Measurements from ENCODE around the gene CUX1.
"Not testable (repeated sequence)": the region's sequence is repeated elsewhere in the genome, so short reads cannot be mapped to it uniquely, and the experiment has no call there.

The CUX1 gene

DNA sequence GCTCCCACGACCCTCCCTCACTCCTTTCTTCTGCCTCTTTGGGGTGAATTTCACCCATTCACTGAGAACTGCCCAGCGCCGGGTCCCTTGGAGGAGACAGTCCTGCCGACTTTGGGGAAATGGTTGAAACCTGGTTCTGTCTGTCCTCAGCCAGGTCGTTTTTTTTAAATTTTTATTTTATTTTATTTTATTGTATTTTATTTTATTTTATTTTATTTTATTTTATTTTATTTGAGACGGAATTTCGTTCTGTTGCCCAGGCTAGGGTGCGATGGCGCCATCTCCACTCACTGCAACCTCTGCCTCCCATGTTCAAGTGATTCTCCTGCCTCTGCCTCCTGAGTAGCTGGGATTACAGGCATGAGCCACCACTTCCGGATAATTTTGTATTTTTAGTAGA is 363.3 kb downstream of the CUX1 start:
- H3K4me3 ChIP-seq (IDR thresholded peaks at IDR 0.05; ENCODE audit: insufficient read depth, low read depth, low read length), result no peak overlapping the region
- H3K4me2 ChIP-seq, result no peak overlapping the region
- H3K27ac ChIP-seq, result no peak overlapping the region
- no peaks in the 10 kb centered on the region for H3K79me2 ChIP-seq (ENCODE audit: insufficient read depth, low read depth)
- H4K20me1 ChIP-seq (ENCODE audit: insufficient read depth), result no peaks in the 10 kb centered on the region
- H3K9ac ChIP-seq, result no peak overlapping the region
- H3K36me3 ChIP-seq (ENCODE audit: insufficient read depth), result no peaks in the 10 kb centered on the region
- H2AFZ ChIP-seq (ENCODE audit: low read depth), result no peak overlapping the region
- H3K4me1 ChIP-seq (ENCODE audit: low read depth, poor library complexity, severe bottlenecking), result no peaks in the 10 kb centered on the region
- TF ChIP-seq, protein P1, sequence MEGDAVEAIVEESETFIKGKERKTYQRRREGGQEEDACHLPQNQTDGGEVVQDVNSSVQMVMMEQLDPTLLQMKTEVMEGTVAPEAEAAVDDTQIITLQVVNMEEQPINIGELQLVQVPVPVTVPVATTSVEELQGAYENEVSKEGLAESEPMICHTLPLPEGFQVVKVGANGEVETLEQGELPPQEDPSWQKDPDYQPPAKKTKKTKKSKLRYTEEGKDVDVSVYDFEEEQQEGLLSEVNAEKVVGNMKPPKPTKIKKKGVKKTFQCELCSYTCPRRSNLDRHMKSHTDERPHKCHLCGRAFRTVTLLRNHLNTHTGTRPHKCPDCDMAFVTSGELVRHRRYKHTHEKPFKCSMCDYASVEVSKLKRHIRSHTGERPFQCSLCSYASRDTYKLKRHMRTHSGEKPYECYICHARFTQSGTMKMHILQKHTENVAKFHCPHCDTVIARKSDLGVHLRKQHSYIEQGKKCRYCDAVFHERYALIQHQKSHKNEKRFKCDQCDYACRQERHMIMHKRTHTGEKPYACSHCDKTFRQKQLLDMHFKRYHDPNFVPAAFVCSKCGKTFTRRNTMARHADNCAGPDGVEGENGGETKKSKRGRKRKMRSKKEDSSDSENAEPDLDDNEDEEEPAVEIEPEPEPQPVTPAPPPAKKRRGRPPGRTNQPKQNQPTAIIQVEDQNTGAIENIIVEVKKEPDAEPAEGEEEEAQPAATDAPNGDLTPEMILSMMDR (conservative IDR thresholded peaks at IDR 0.05; ENCODE audit: low read depth, low read length), result no peak
- H3K27me3 ChIP-seq (ENCODE audit: insufficient read depth, low read depth), result no peaks in the 10 kb centered on the region

DNA sequence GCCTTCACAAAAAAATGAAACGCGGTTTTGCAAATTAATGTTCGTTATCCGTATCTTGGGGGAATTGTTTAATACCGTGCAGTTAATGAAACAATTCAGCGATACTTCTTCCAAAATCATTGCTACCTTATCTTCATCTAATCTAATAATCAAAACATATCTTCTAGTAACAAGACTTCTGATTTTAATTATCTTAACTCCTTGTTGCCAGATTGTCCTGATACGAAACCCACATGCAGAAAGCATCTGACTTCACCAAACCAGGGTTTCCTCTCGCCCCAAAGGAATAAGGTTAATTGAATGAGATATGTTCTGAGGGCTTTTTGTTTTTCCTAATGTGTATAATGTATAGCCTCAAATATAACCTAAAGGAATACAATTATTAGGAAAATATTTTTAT is 364.1 kb downstream of the CUX1 start:
- TF ChIP-seq, protein P1 (conservative IDR thresholded peaks at IDR 0.05; ENCODE audit: low read depth, low read length), result no peak
- H3K79me2 ChIP-seq (ENCODE audit: insufficient read depth, low read depth), result no peaks in the 10 kb centered on the region
- H4K20me1 ChIP-seq (ENCODE audit: insufficient read depth), result no peaks in the 10 kb centered on the region
- H3K27ac ChIP-seq, result no peak overlapping the region
- H2AFZ ChIP-seq (ENCODE audit: low read depth), result no peak overlapping the region
- no peak overlapping the region for H3K4me3 ChIP-seq (IDR thresholded peaks at IDR 0.05; ENCODE audit: insufficient read depth, low read depth, low read length)
- H3K36me3 ChIP-seq (ENCODE audit: insufficient read depth), result no peaks in the 10 kb centered on the region
- H3K4me2 ChIP-seq, result no peak overlapping the region
- no peaks in the 10 kb centered on the region for H3K27me3 ChIP-seq (ENCODE audit: insufficient read depth, low read depth)
- no peaks in the 10 kb centered on the region for H3K4me1 ChIP-seq (ENCODE audit: low read depth, poor library complexity, severe bottlenecking)
- H3K9ac ChIP-seq, result no peak overlapping the region

DNA sequence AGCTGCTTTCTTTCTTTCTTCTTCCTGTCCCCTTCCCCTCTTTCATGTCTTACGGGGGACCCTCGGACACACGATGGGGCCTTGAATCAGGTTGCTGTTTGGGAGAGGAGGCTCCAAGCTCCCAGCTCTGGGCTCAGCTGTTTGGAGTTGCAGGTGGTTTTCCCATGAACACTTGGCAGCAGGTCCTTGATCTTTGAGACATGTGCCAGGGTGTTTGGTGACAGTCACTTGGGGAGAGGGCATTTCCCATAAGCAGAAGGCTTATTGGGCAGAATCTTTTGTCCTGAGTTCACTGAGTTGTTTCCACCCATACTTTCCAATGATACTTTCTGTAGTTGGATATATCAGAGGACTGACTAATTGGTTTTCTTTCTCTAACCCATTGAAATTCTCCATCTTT is 364.6 kb downstream of the CUX1 start:
- H3K4me2 ChIP-seq, result no peak overlapping the region
- H4K20me1 ChIP-seq (ENCODE audit: insufficient read depth), result no peaks in the 10 kb centered on the region
- H3K9ac ChIP-seq, result no peak overlapping the region
- H2AFZ ChIP-seq (ENCODE audit: low read depth), result no peak overlapping the region
- H3K27ac ChIP-seq, result no peak overlapping the region
- no peak overlapping the region for H3K4me3 ChIP-seq (IDR thresholded peaks at IDR 0.05; ENCODE audit: insufficient read depth, low read depth, low read length)
- no peaks in the 10 kb centered on the region for H3K4me1 ChIP-seq (ENCODE audit: low read depth, poor library complexity, severe bottlenecking)
- no peaks in the 10 kb centered on the region for H3K36me3 ChIP-seq (ENCODE audit: insufficient read depth)
- no peaks in the 10 kb centered on the region for H3K27me3 ChIP-seq (ENCODE audit: insufficient read depth, low read depth)
- H3K79me2 ChIP-seq (ENCODE audit: insufficient read depth, low read depth), result no peaks in the 10 kb centered on the region
- TF ChIP-seq, protein P1 (conservative IDR thresholded peaks at IDR 0.05; ENCODE audit: low read depth, low read length), result no peak

DNA sequence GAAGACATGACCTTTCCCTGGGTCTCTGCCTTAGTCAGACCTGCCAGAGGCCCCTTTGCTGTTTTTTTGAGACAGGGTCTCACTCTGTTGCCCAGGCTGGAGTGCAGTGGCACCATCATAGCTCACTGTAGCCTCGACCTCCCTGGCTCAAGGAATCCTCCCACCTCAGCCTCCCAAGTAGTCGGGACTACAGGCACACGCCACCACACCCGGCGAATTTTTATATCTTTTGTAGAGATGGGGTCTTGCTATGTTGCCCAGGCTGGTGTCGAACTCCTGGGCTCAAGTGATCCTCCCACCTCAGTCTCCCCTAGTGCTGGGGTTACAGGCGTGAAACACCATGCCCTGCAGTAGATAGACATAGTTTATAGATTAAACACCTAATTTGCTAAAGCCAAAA is 366.4 kb downstream of the CUX1 start:
- H3K4me1 ChIP-seq (ENCODE audit: low read depth, poor library complexity, severe bottlenecking); H3K4me3 ChIP-seq (IDR thresholded peaks at IDR 0.05; ENCODE audit: insufficient read depth, low read depth, low read length); H3K9ac ChIP-seq; H3K27me3 ChIP-seq (ENCODE audit: insufficient read depth, low read depth); H3K79me2 ChIP-seq (ENCODE audit: insufficient read depth, low read depth); H3K4me2 ChIP-seq; H2AFZ ChIP-seq (ENCODE audit: low read depth); H4K20me1 ChIP-seq (ENCODE audit: insufficient read depth); H3K27ac ChIP-seq; H3K36me3 ChIP-seq (ENCODE audit: insufficient read depth): not testable (repeated sequence)

DNA sequence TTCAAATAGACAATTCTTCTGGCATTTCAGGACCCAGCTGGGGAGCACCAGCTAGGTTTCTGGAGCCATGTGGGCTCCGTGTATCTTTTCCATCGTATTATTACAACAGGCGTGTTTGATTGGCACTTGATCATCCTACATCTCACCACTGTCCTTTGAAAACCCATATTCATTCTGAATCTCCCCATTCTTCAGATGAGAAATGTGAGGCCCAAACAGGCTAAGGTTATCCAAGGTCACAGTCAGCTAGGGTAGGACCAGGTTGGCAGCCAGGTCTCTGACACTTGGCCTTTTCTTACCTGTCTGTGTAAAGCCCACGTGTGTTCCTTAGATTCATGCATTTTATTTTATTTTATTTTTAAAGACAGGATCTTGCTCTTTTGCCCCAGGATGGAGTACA is 366.9 kb downstream of the CUX1 start:
- H3K27me3 ChIP-seq (ENCODE audit: insufficient read depth, low read depth), result no peaks in the 10 kb centered on the region

More for the DNA sequence above, 366.9 kb downstream of the CUX1 start:
- no peak overlapping the region for H3K4me2 ChIP-seq
- no peak overlapping the region for H3K27ac ChIP-seq
- TF ChIP-seq, protein P1 (conservative IDR thresholded peaks at IDR 0.05; ENCODE audit: low read depth, low read length), result no peak
- H3K79me2 ChIP-seq (ENCODE audit: insufficient read depth, low read depth), result no peaks in the 10 kb centered on the region
- H3K4me1 ChIP-seq (ENCODE audit: low read depth, poor library complexity, severe bottlenecking), result no peaks in the 10 kb centered on the region
- no peak overlapping the region for H3K9ac ChIP-seq
- H3K4me3 ChIP-seq (IDR thresholded peaks at IDR 0.05; ENCODE audit: insufficient read depth, low read depth, low read length), result no peak overlapping the region
- no peaks in the 10 kb centered on the region for H4K20me1 ChIP-seq (ENCODE audit: insufficient read depth)
- no peaks in the 10 kb centered on the region for H3K36me3 ChIP-seq (ENCODE audit: insufficient read depth)
- H2AFZ ChIP-seq (ENCODE audit: low read depth), result no peak overlapping the region

Measured in KMS-11 (cell line).